ENCODE measurements around the gene KSR1.

The KSR1 gene

GRCh38 chr17:27597783-27598320 is 141.6 kb downstream of the KSR1 start:
- DNase-seq, result no peak

GRCh38 chr17:27598337-27599050 is 142.2 kb downstream of the KSR1 start:
- DNase-seq, result no peak

GRCh38 chr17:27600471-27600870 is 144.2 kb downstream of the KSR1 start:
- DNase-seq, result no peak

- DNase-seq, result peak; percentile 89
Measured at GRCh38 chr17:27601069-27601974, 145.1 kb downstream of the KSR1 start.

- DNase-seq, result no peak
Measured at GRCh38 chr17:27601975-27602302, 145.7 kb downstream of the KSR1 start.

- peak; percentile 83 for DNase-seq
Measured at GRCh38 chr17:27602721-27603420, 146.6 kb downstream of the KSR1 start.

- no peak for DNase-seq
Measured at GRCh38 chr17:27603421-27603770, 147.1 kb downstream of the KSR1 start.

- no peak for DNase-seq
Measured at GRCh38 chr17:27603880-27604794, 147.9 kb downstream of the KSR1 start.

GRCh38 chr17:27605409-27605808 is 149.2 kb downstream of the KSR1 start:
- no peak for DNase-seq

GRCh38 chr17:27607521-27608091 is 151.4 kb downstream of the KSR1 start:
- DNase-seq, result no peak

- no peak for DNase-seq
Measured at GRCh38 chr17:27608328-27609230, 152.3 kb downstream of the KSR1 start.

GRCh38 chr17:27609611-27610303 is 153.5 kb downstream of the KSR1 start:
- no peak for DNase-seq

- DNase-seq, result no peak
Measured at GRCh38 chr17:27610304-27610677, 154.0 kb downstream of the KSR1 start.

- no peak for DNase-seq
Measured at GRCh38 chr17:27612160-27612770, 156.0 kb downstream of the KSR1 start.

- no peak for DNase-seq
Measured at GRCh38 chr17:27613433-27613832, 157.2 kb downstream of the KSR1 start.

GRCh38 chr17:27615121-27615520 is 158.9 kb downstream of the KSR1 start:
- DNase-seq, result no peak

GRCh38 chr17:27616414-27616813 is 160.2 kb downstream of the KSR1 start:
- DNase-seq, result no peak

- no peak for DNase-seq
Measured at GRCh38 chr17:27618417-27618816, 162.2 kb downstream of the KSR1 start.

GRCh38 chr17:27620721-27621120 is 164.5 kb downstream of the KSR1 start:
- no peak for DNase-seq

GRCh38 chr17:27621536-27621935 is 165.3 kb downstream of the KSR1 start:
- no peak for DNase-seq

All from femur (tissue), 1 donor.